CD8-positive, alpha-beta memory T cell (primary cell): ENCODE data around the gene LEP. TPM values are rescaled to one million over a fixed set of nuclear protein-coding genes. Genes with fewer than 3 reads are reported as not detected.
A peak's percentile ranks its signal among the peaks of the same experiment; 100 is the strongest.

ENCODE experiments used
- CTCF ChIA-PET: fragments of 350-600 bp; sonication (Branson Sonifier 250); formaldehyde crosslinking; loops from one replicate; lab custom pipeline; 2021; ENCODE audit warnings: antibody characterized with exemption; lab: Charles Lee
- POLR2A ChIA-PET: fragments of 350-600 bp; sonication (Branson Sonifier 250); formaldehyde crosslinking; loops from one replicate; lab custom pipeline; 2021; ENCODE audit warnings: antibody characterized with exemption; lab: Charles Lee
- DNase-seq, 5 donors: peaks; one replicate each; pipeline versions ENCODE4 v3.0.0 to v3.0.0-alpha.2; 2020 to 2022; ENCODE audit warnings: mixed read lengths in 1 of 5
- H3K27ac ChIP-seq: one replicate; pipeline ENCODE4 v1.7.0; 2013; ENCODE audit warnings: low read depth, mild to moderate bottlenecking, low read length, moderate library complexity
- H3K27me3 ChIP-seq: 2 replicates; pipeline ENCODE4 v1.7.0; 2013; ENCODE audit warnings: low read length, mild to moderate bottlenecking; ENCODE audit not compliant: insufficient read depth, poor library complexity, severe bottlenecking
- H3K36me3 ChIP-seq: 2 replicates; pipeline ENCODE4 v1.7.0; 2013; ENCODE audit warnings: mild to moderate bottlenecking, low read length, moderate library complexity; ENCODE audit not compliant: insufficient read depth
- H3K4me1 ChIP-seq: 2 replicates; pipeline ENCODE4 v1.7.0; 2013; ENCODE audit warnings: mild to moderate bottlenecking, low read length, moderate library complexity; ENCODE audit not compliant: insufficient read depth
- H3K4me3 ChIP-seq: 2 replicates; pipeline ENCODE4 v1.7.0; 2013; ENCODE audit warnings: mild to moderate bottlenecking, low read length
- H3K9me3 ChIP-seq: 2 replicates; pipeline ENCODE4 v1.7.0; 2013; ENCODE audit warnings: mild to moderate bottlenecking, low read length
- H3K27ac Mint-ChIP-seq, 8 donors: one replicate each; pipeline ENCODE4 v1.8.0; 2020 to 2021; ENCODE audit warnings: mixed read lengths in 8 of 8, mild to moderate bottlenecking in 6 of 8, inconsistent platforms in 3 of 8, moderate library complexity in 3 of 8
- H3K27me3 Mint-ChIP-seq, 2 donors: one replicate each; pipeline ENCODE4 v1.8.0; 2020 to 2021; ENCODE audit warnings: mixed read lengths in 2 of 2, mild to moderate bottlenecking in 1 of 2, moderate library complexity in 1 of 2
- H3K36me3 Mint-ChIP-seq, 3 donors: one replicate each; pipeline ENCODE4 v1.8.0; 2020 to 2021; ENCODE audit warnings: mixed read lengths in 3 of 3, inconsistent platforms in 1 of 3, mild to moderate bottlenecking in 1 of 3
- H3K4me1 Mint-ChIP-seq, 3 donors: one replicate each; pipeline ENCODE4 v1.8.0; 2020 to 2021; ENCODE audit warnings: mixed read lengths in 3 of 3, inconsistent platforms in 1 of 3, mild to moderate bottlenecking in 1 of 3
- H3K4me3 Mint-ChIP-seq, 7 donors: one replicate each; pipeline ENCODE4 v1.8.0; 2020 to 2021; ENCODE audit warnings: mixed read lengths in 7 of 7, mild to moderate bottlenecking in 6 of 7, moderate library complexity in 4 of 7, inconsistent platforms in 2 of 7
- H3K9me3 Mint-ChIP-seq, 5 donors: one replicate each; pipeline ENCODE4 v1.8.0; 2020 to 2022; ENCODE audit warnings: mixed read lengths in 5 of 5, mild to moderate bottlenecking in 3 of 5, moderate library complexity in 2 of 5, inconsistent platforms in 1 of 5
- polyA plus RNA-seq: library from polyadenylated mRNA; unstranded; fragments of 300-500 nt; fragmentation: Illumina TruSeq; gene quantifications from one replicate; pipeline ENCODE4 v1.2.3, GENCODE V29; 2021
- total RNA-seq, 2 experiments: library from RNA; stranded (reverse); gene quantifications; one replicate each; pipeline ENCODE4 v1.2.3, GENCODE V29; 2021

LEP gene
- total RNA-seq, result not detected
- not detected for polyA plus RNA-seq

DNA sequence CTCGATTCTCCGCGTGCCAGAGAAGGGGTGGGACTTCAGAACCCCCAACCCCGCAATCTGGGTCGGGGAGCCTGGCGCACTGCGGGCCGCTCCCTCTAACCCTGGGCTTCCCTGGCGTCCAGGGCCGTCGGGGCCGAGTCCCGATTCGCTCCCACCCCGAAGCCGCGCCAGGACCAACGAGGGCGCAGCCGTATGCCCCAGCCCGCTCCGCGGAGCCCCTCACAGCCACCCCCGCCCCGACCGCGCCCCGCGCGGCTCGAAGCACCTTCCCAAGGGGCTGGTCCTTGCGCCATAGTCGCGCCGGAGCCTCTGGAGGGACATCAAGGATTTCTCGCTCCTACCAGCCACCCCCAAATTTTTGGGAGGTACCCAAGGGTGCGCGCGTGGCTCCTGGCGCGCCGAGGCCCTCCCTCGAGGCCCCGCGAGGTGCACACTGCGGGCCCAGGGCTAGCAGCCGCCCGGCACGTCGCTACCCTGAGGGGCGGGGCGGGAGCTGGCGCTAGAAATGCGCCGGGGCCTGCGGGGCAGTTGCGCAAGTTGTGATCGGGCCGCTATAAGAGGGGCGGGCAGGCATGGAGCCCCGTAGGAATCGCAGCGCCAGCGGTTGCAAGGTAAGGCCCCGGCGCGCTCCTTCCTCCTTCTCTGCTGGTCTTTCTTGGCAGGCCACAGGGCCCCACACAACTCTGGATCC lies at the start of gene LEP:
Gene LEP (plus strand): TSS at position 583 of the 691 bp plus-strand sequence. CDS start 10,741 bp downstream, outside the sequence.
- Histone ChIP-seq H3K27ac (no peak within 1 kb of the TSS), H3K9me3 (no peaks in the 10 kb centered on the region), H3K36me3 (no peaks in the 10 kb centered on the region), H3K4me3 (no peak within 1 kb of the TSS), H3K27me3 (no peaks in the 10 kb centered on the region), H3K4me1 (no peaks in the 10 kb centered on the region)
- Mint-ChIP-seq H3K27me3 (peaks cover 23 to 43% of the 10 kb centered on the region in 2 donors), H3K36me3 (peaks cover 0 to 18% (median 6%) of the 10 kb centered on the region in 3 donors), H3K4me3 (no peak within 1 kb of the TSS), H3K27ac (peak within 1 kb of the TSS in 1 of 8 donors; percentile 7), H3K9me3 (peaks cover 12 to 24% (median 17%) of the 10 kb centered on the region in 5 donors), H3K4me1 (peaks cover 15 to 16% (median 15%) of the 10 kb centered on the region in 3 donors)
- POLR2A ChIA-PET, result no interaction called here
- CTCF ChIA-PET, result no interaction called here
- DNase-seq, result no peak

DNA sequence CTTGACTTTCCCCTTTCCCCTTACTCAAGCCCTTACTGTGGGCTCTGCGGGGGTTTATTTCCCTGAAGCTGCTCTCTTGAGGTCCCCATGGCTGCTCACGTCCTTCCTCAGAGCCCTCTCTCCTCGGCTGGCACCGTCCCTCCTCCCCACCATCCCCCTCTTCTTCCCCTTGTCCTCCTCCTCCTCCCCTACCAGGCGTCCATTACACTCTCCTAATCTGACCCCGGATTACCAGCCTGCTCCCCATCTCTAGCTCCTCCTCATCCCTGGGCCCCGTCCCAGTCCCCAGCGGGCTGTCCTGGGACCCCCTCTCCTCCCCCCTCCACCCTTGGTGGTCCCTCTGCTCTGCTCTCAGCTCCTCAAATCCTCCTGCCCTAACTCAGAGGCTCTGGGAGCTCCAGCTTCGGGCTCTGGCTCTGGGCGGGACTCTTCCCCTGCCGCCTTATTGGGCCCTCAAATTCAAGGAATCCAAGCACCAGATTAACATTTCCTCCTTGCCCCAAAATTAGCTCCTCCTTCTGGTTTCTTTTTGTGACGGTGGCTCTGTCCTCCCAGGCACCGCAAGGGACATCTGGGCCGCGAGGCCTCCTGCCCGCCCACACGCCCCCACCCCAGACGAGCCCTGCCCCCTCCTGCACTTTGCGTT lies 48.5 kb upstream of the LEP start:
- Histone ChIP-seq H3K36me3 (no peaks in the 10 kb centered on the region), H3K4me1 (no peaks in the 10 kb centered on the region), H3K9me3 (peaks cover 14% of the 10 kb centered on the region), H3K27ac (no peak overlapping the region), H3K27me3 (no peaks in the 10 kb centered on the region), H3K4me3 (no peak overlapping the region)
- Mint-ChIP-seq H3K27ac (no peak overlapping the region), H3K27me3 (peaks cover 11 to 39% of the 10 kb centered on the region in 2 donors), H3K4me1 (no peaks in the 10 kb centered on the region), H3K36me3 (peaks cover 0 to 19% (median 1%) of the 10 kb centered on the region in 3 donors), H3K4me3 (peak overlapping the region in 1 of 7 donors; percentile 40), H3K9me3 (peaks cover 15 to 26% (median 25%) of the 10 kb centered on the region in 5 donors)
- POLR2A ChIA-PET, result no interaction called here
- DNase-seq, result no peak
- CTCF ChIA-PET, result interaction anchor here (1.1 to 1.9 kb wide), 3 partner anchors 18 to 484 kb away, joined by 3 to 4 read pairs (median 3); no protein-coding TSS in a partner anchor

DNA sequence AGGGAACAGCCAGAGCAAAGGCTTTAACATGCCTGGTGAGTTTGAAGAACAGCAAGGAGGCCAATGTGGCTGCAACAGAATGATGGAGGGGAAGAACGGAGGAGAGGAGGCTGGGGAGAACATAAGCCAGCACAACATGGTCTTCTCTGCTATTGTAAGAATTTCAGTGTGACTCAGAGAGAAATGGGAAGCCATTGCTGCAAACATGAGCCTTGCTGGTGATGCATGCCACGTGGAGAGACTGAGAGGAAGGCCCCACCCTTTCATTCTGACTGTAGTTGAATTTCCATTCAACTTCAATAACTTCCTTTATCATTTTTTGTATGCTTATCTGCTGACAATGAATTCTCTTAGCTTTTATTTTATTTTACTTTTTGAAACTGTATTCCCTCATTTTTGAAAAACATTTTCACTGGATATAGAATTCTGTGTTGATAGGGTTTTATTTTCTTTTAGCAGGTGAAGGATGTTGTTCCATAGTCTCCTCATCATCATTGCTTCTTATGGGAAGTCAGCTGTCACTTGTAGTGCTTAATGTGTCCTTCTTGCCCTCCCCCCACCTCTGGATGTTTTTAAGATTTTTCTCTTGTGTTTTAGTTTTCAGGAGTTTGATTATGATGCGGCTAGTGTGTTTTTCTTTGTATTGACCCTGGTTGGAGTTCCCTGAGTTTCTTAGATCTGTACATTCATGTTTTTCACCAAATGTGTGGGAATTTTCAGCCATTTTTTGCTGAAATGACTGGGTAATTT lies 46.4 kb upstream of the LEP start:
- CTCF ChIA-PET, result no interaction called here
- POLR2A ChIA-PET, result no interaction called here
- Histone ChIP-seq H3K27me3 (no peaks in the 10 kb centered on the region), H3K36me3 (no peaks in the 10 kb centered on the region), H3K4me3 (no peak overlapping the region), H3K4me1 (no peaks in the 10 kb centered on the region), H3K9me3 (peaks cover 14% of the 10 kb centered on the region), H3K27ac (no peak overlapping the region)
- no peak overlapping the region for H3K4me3 Mint-ChIP-seq
- DNase-seq, result no peak
- no peak overlapping the region for H3K27ac Mint-ChIP-seq
- peaks cover 0 to 19% (median 1%) of the 10 kb centered on the region in 3 donors for H3K36me3 Mint-ChIP-seq
- H3K4me1 Mint-ChIP-seq, result no peaks in the 10 kb centered on the region
- peaks cover 11 to 23% of the 10 kb centered on the region in 2 donors for H3K27me3 Mint-ChIP-seq
- H3K9me3 Mint-ChIP-seq, result peaks cover 15 to 26% (median 25%) of the 10 kb centered on the region in 5 donors

DNA sequence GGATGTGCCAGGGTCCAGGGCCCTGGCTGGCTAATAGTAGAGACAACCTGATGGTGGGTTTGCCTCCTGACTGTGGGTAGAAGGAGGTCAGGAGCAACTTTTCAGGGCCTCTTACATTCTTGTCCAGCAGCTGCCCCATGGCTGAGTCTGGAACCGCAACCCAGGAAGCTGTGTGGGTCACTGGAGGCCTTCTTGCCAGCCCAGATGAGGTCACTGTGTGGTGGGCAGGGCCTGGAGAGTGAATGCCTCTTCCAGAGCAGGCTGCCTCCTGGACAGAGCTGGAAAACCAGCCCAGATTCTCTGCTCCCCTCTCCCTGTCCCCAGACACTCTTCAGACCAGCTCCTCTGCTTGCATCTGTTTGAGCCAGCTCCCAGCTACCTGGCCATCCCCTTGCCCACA lies 43.5 kb upstream of the LEP start:
- Histone ChIP-seq H3K4me3 (no peak overlapping the region), H3K9me3 (peaks cover 14% of the 10 kb centered on the region), H3K27ac (no peak overlapping the region), H3K4me1 (peaks cover 10% of the 10 kb centered on the region), H3K36me3 (no peaks in the 10 kb centered on the region), H3K27me3 (peaks cover 16% of the 10 kb centered on the region)
- CTCF ChIA-PET, result no interaction called here
- POLR2A ChIA-PET, result no interaction called here
- Mint-ChIP-seq H3K9me3 (peaks cover 15 to 26% (median 25%) of the 10 kb centered on the region in 5 donors), H3K27ac (peak overlapping the region in 1 of 8 donors; percentile 7), H3K4me3 (no peak overlapping the region), H3K4me1 (peaks cover 11 to 17% (median 16%) of the 10 kb centered on the region in 3 donors), H3K27me3 (peaks cover 14 to 22% of the 10 kb centered on the region in 2 donors), H3K36me3 (peaks cover 0 to 19% (median 1%) of the 10 kb centered on the region in 3 donors)
- no peak for DNase-seq

DNA sequence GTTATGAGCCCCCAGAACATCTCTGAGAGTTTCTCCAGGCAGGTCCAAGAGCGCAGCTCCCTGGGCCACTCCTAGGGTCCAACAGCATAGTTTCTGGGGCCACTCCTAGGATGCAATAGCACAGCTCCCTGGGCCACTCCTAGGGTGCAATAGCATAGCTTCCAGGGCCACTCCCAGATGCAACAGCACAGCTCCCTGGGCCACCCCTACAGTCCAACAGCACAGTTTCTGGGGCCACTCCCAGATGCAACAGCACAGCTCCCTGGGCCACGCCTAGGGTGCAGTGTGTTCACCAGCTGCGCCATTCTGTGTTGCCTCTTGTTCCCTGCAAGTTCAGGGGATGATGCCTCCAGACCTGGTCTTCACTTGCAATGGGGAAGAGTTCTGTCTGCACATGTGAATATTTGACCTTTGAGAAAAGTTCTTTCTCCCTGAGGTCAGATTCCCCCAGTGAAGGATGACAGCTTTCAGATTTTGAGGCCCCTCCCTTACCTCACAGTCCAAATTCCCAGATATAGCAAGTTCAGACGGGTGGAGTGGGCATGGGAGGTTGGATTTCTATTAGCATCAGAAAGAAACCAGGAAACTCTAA lies 43.0 kb upstream of the LEP start:
- Mint-ChIP-seq H3K36me3 (peaks cover 0 to 19% (median 1%) of the 10 kb centered on the region in 3 donors), H3K27ac (no peak overlapping the region), H3K27me3 (peaks cover 17 to 27% of the 10 kb centered on the region in 2 donors), H3K9me3 (peaks cover 15 to 26% (median 25%) of the 10 kb centered on the region in 5 donors), H3K4me1 (peaks cover 11 to 17% (median 16%) of the 10 kb centered on the region in 3 donors), H3K4me3 (no peak overlapping the region)
- H3K9me3 ChIP-seq, result peaks cover 14% of the 10 kb centered on the region
- peaks cover 10% of the 10 kb centered on the region for H3K4me1 ChIP-seq
- POLR2A ChIA-PET, result no interaction called here
- no peak overlapping the region for H3K4me3 ChIP-seq
- no peak for DNase-seq
- H3K27me3 ChIP-seq, result peaks cover 21% of the 10 kb centered on the region
- CTCF ChIA-PET, result interaction anchor here (1.0 kb wide), 1 partner anchor 11 kb away, joined by 3 read pairs; no protein-coding TSS in a partner anchor
- H3K27ac ChIP-seq, result no peak overlapping the region
- H3K36me3 ChIP-seq, result no peaks in the 10 kb centered on the region

DNA sequence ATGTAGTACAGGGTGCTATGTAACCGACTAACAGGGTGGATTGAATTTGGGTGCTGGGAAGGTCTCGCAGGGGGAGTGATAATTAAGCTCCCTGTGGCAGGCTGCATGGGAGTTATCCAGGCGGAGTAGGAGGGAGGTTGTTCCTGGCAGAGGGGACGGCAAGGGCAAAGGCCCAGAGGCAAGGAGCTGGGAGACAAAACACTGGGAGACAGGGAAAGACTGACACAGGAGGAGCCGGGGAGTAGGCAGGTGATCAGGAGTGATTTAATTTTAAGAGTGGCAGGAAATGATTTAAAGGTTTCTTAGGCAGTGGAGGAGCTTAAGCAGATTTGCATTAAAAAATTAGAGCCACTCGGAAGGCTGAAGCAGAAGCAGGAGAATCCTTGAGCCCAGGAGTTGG lies 40.7 kb upstream of the LEP start:
- peaks cover 18 to 47% of the 10 kb centered on the region in 2 donors for H3K27me3 Mint-ChIP-seq

DNA sequence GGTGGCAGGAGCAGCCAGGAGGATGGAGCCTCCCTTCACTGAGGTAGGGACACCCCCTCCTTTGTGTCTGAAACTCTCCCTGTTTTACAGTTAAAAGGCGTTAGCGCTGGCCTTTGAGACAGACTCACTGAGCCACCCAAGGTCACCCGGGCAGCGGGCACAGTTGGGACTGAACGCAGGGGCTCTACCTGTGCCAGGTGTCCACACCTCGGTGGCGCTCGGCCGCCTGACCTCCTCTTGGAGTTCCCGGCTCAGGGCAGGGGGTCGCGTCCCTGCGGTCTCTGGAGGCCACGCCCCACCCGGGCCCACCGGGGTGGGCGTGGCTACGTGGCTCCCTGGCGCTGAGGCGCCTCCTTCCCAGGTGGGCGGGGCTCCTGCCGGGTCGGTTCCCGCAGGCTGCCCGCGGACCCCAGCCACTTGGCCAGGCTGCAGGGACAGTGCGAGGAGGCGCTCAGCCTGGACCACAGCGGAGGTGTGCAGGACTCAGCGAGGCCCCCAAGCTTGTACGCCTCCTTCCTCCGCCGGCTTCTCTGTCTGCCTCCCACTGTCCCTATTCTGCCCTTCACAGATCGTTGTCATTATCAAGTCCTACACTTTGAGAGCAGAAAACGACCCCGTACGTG lies 39.9 kb upstream of the LEP start:
- Histone ChIP-seq H3K9me3 (no peaks in the 10 kb centered on the region), H3K36me3 (no peaks in the 10 kb centered on the region), H3K27ac (no peak overlapping the region), H3K4me3 (peak overlapping the region; percentile 27), H3K27me3 (peaks cover 26% of the 10 kb centered on the region), H3K4me1 (peaks cover 10% of the 10 kb centered on the region)
- POLR2A ChIA-PET, result no interaction called here
- H3K4me1 Mint-ChIP-seq, result peaks cover 11 to 17% (median 16%) of the 10 kb centered on the region in 3 donors
- H3K9me3 Mint-ChIP-seq, result peaks cover 0 to 5% (median 2%) of the 10 kb centered on the region in 5 donors
- DNase-seq, result no peak
- peaks cover 18 to 51% of the 10 kb centered on the region in 2 donors for H3K27me3 Mint-ChIP-seq
- CTCF ChIA-PET, result no interaction called here
- peak overlapping the region in 1 of 8 donors; percentile 51 for H3K27ac Mint-ChIP-seq
- peaks cover 0 to 6% (median 0%) of the 10 kb centered on the region in 3 donors for H3K36me3 Mint-ChIP-seq
- peak overlapping the region; percentile 49 to 87 (median 83) for H3K4me3 Mint-ChIP-seq

More for the DNA sequence above, 40.7 kb upstream of the LEP start:
- Mint-ChIP-seq H3K27ac (peak overlapping the region in 1 of 8 donors; percentile 16), H3K9me3 (peaks cover 4 to 12% (median 8%) of the 10 kb centered on the region in 5 donors), H3K4me3 (peak overlapping the region in 6 of 7 donors; percentile 40 to 69 (median 60)), H3K4me1 (peaks cover 11 to 17% (median 16%) of the 10 kb centered on the region in 3 donors), H3K36me3 (peaks cover 0 to 7% (median 0%) of the 10 kb centered on the region in 3 donors)
- POLR2A ChIA-PET, result no interaction called here
- no peaks in the 10 kb centered on the region for H3K36me3 ChIP-seq
- no peak overlapping the region for H3K27ac ChIP-seq
- H3K9me3 ChIP-seq, result peaks cover under 1% of the 10 kb centered on the region
- no peak for DNase-seq
- no peak overlapping the region for H3K4me3 ChIP-seq
- peaks cover 10% of the 10 kb centered on the region for H3K4me1 ChIP-seq
- H3K27me3 ChIP-seq, result peaks cover 26% of the 10 kb centered on the region
- CTCF ChIA-PET, result no interaction called here
